ENCODE measurements around the gene SDR42E2. TPM values are rescaled to one million over a fixed set of nuclear protein-coding genes. Genes with fewer than 3 reads are reported as not detected.
"Not testable (repeated sequence)": the region's sequence is repeated elsewhere in the genome, so short reads cannot be mapped to it uniquely, and the experiment has no call there.

SDR42E2 gene
- total RNA-seq, 1 donor from 2014 or later, result not detected

GRCh38 chr16:22195445-22195694 lies 33.1 kb downstream of the SDR42E2 start:
- Histone ChIP-seq H3K36me3 (no peaks in the 10 kb centered on the region), H3K27ac (peak overlapping the region; percentile 90), H3K4me1 (peaks cover 47% of the 10 kb centered on the region), H3K9me3 (no peaks in the 10 kb centered on the region), H3K4me3 (peak overlapping the region in 1 of 2 donors; percentile 50), H3K27me3 (no peaks in the 10 kb centered on the region)
- DNase-seq (ENCODE audit: extremely low spot score in 2 of 2), result no peak
- TF ChIP-seq POLR2A (IDR thresholded peaks at IDR 0.05) (no peak), CTCF (IDR thresholded peaks at IDR 0.05) (no peak), POLR2AphosphoS5 (IDR thresholded peaks at IDR 0.05; ENCODE audit: insufficient read depth in 1 of 2, low read depth in 1 of 2) (no peak)
- intact Hi-C loops (cut with DNase I), result no loop called here

- peak; percentile 88 to 100 (median 92) for TF ChIP-seq CTCF (IDR thresholded peaks at IDR 0.05)
- peak in 1 of 2 donors; percentile 14 for TF ChIP-seq POLR2A (IDR thresholded peaks at IDR 0.05)
- peak; percentile 82 to 97 for TF ChIP-seq POLR2AphosphoS5 (IDR thresholded peaks at IDR 0.05; ENCODE audit: insufficient read depth in 1 of 2, low read depth in 1 of 2)
- no peaks in the 10 kb centered on the region for H3K27me3 ChIP-seq
- DNase-seq (ENCODE audit: extremely low spot score in 2 of 2), result peak in 1 of 2 donors; percentile 96
- H3K9me3 ChIP-seq, result no peaks in the 10 kb centered on the region
- H3K36me3 ChIP-seq, result no peaks in the 10 kb centered on the region
- H3K4me1 ChIP-seq, result peaks cover 49% of the 10 kb centered on the region
- intact Hi-C loops (cut with DNase I), result loop anchor here (2.0 kb wide), 1 partner anchor 101 kb away; the partner anchor contains the start of gene POLR3E
- H3K27ac ChIP-seq, result peak overlapping the region; percentile 90
- H3K4me3 ChIP-seq, result peak overlapping the region; percentile 27 to 50
Observed at GRCh38 chr16:22195695-22196558, 33.6 kb downstream of the SDR42E2 start.

- intact Hi-C loops (cut with DNase I), result loop anchor here (2.0 kb wide), 1 partner anchor 100 kb away; the partner anchor contains the start of gene POLR3E
- DNase-seq (ENCODE audit: extremely low spot score in 2 of 2); H3K27ac ChIP-seq; H3K9me3 ChIP-seq; H3K36me3 ChIP-seq; H3K27me3 ChIP-seq: not testable (repeated sequence)
- peak overlapping the region in 1 of 2 donors; percentile 50 for H3K4me3 ChIP-seq
- peaks cover 47% of the 10 kb centered on the region for H3K4me1 ChIP-seq
Observed at GRCh38 chr16:22196559-22197168, 34.4 kb downstream of the SDR42E2 start.

- intact Hi-C loops (cut with DNase I), result no loop called here
- no peak for DNase-seq (ENCODE audit: extremely low spot score in 2 of 2)
- Histone ChIP-seq H3K36me3 (no peaks in the 10 kb centered on the region), H3K27ac (peak overlapping the region; percentile 85), H3K9me3 (no peaks in the 10 kb centered on the region), H3K4me1 (peaks cover 26% of the 10 kb centered on the region), H3K27me3 (no peaks in the 10 kb centered on the region), H3K4me3 (no peak overlapping the region)
- TF ChIP-seq CTCF (IDR thresholded peaks at IDR 0.05) (no peak), POLR2AphosphoS5 (IDR thresholded peaks at IDR 0.05; ENCODE audit: insufficient read depth in 1 of 2, low read depth in 1 of 2) (no peak), POLR2A (IDR thresholded peaks at IDR 0.05) (no peak)
Observed at GRCh38 chr16:22198547-22199293, 36.4 kb downstream of the SDR42E2 start.

GRCh38 chr16:22202261-22202637 lies 39.9 kb downstream of the SDR42E2 start:
- no peak for TF ChIP-seq POLR2AphosphoS5 (IDR thresholded peaks at IDR 0.05; ENCODE audit: insufficient read depth in 1 of 2, low read depth in 1 of 2)
- TF ChIP-seq CTCF (IDR thresholded peaks at IDR 0.05), result no peak
- no peak for TF ChIP-seq POLR2A (IDR thresholded peaks at IDR 0.05)
- peaks cover 37% of the 10 kb centered on the region for H3K4me1 ChIP-seq
- H3K36me3 ChIP-seq, result no peaks in the 10 kb centered on the region
- H3K4me3 ChIP-seq, result no peak overlapping the region
- DNase-seq (ENCODE audit: extremely low spot score in 2 of 2), result no peak
- H3K27ac ChIP-seq, result no peak overlapping the region
- intact Hi-C loops (cut with DNase I), result loop anchor here (10.0 kb wide), 1 partner anchor 173 kb away; the partner anchor contains the start of gene CDR2
- no peaks in the 10 kb centered on the region for H3K9me3 ChIP-seq
- no peaks in the 10 kb centered on the region for H3K27me3 ChIP-seq

All from vagina (tissue), 2 donors.